RWPE2 (cell line): Measurements from ENCODE around the gene ADAM8.

Source experiments
- ATAC-seq: fragments of 200-7000 bp; cut with Tn5 transposase; 3 replicates; pipeline ENCODE4 v1.9.1; 2021; ENCODE audit warnings: low read depth
- DNase-seq: peaks from one replicate; pipeline ENCODE4 v3.0.0-alpha.2; 2020; ENCODE audit warnings: low spot score
- H3K27ac ChIP-seq: fragments of 450-650 bp; 2 replicates; pipeline ENCODE4 v1.5.1; 2017; ENCODE audit warnings: mild to moderate bottlenecking; ENCODE audit not compliant: poor library complexity, severe bottlenecking
- H3K27me3 ChIP-seq: fragments of 250-450 bp; sonication (Bioruptor Pico); 2 replicates; pipeline ENCODE4 v1.5.1; 2021; ENCODE audit warnings: mild to moderate bottlenecking, moderate library complexity; ENCODE audit not compliant: insufficient read depth, poor library complexity, severe bottlenecking
- H3K36me3 ChIP-seq: fragments of 250-450 bp; sonication (Bioruptor Pico); 2 replicates; pipeline ENCODE4 v1.5.1; 2020; ENCODE audit warnings: low read depth, mild to moderate bottlenecking, moderate library complexity
- H3K4me1 ChIP-seq: fragments of 250-450 bp; sonication (Bioruptor Pico); 2 replicates; pipeline ENCODE4 v1.5.1; 2021; ENCODE audit warnings: mild to moderate bottlenecking, moderate library complexity; ENCODE audit not compliant: insufficient read depth, poor library complexity, severe bottlenecking
- H3K4me3 ChIP-seq: fragments of 250-450 bp; sonication (Bioruptor Pico); 2 replicates; pipeline ENCODE4 v1.5.1; 2021; ENCODE audit warnings: mild to moderate bottlenecking, moderate library complexity; ENCODE audit not compliant: severe bottlenecking
- H3K9me3 ChIP-seq: fragments of 250-450 bp; sonication (Bioruptor Pico); 2 replicates; pipeline ENCODE4 v1.5.1; 2021; ENCODE audit warnings: mild to moderate bottlenecking, moderate library complexity; ENCODE audit not compliant: severe bottlenecking
- CTCF ChIP-seq: fragments of 450-650 bp; IDR thresholded peaks from one replicate; pipeline ENCODE4 v1.5.1; 2017; ENCODE audit warnings: mild to moderate bottlenecking, moderate library complexity; ENCODE audit not compliant: poor library complexity, severe bottlenecking

Gene ADAM8

GRCh38 chr10:133218891-133219290, 57.8 kb downstream of the ADAM8 start:
- Histone ChIP-seq H3K36me3 (no peaks in the 10 kb centered on the region), H3K9me3 (no peaks in the 10 kb centered on the region), H3K27me3 (peaks cover 12% of the 10 kb centered on the region), H3K4me3 (no peak overlapping the region), H3K4me1 (no peaks in the 10 kb centered on the region), H3K27ac (no peak overlapping the region)
- no peak for ATAC-seq
- DNase-seq = no peak
- no peak for TF ChIP-seq CTCF

GRCh38 chr10:133217800-133218589, 58.7 kb downstream of the ADAM8 start:
- H3K36me3 ChIP-seq = no peaks in the 10 kb centered on the region
- no peak for TF ChIP-seq CTCF
- no peak overlapping the region for H3K4me3 ChIP-seq
- DNase-seq = no peak
- H3K27me3 ChIP-seq = peaks cover 12% of the 10 kb centered on the region
- no peak overlapping the region for H3K27ac ChIP-seq
- H3K4me1 ChIP-seq = no peaks in the 10 kb centered on the region
- no peak for ATAC-seq
- no peaks in the 10 kb centered on the region for H3K9me3 ChIP-seq

GRCh38 chr10:133216776-133217175, 59.9 kb downstream of the ADAM8 start:
- H3K36me3 ChIP-seq = no peaks in the 10 kb centered on the region
- no peak for TF ChIP-seq CTCF
- peaks cover 12% of the 10 kb centered on the region for H3K27me3 ChIP-seq

GRCh38 chr10:133215586-133215985, 61.1 kb downstream of the ADAM8 start:
- H3K4me3 ChIP-seq = no peak overlapping the region
- no peak overlapping the region for H3K27ac ChIP-seq
- DNase-seq = no peak
- no peak for ATAC-seq
- no peaks in the 10 kb centered on the region for H3K9me3 ChIP-seq
- no peaks in the 10 kb centered on the region for H3K36me3 ChIP-seq
- TF ChIP-seq CTCF = no peak
- peaks cover 12% of the 10 kb centered on the region for H3K27me3 ChIP-seq
- no peaks in the 10 kb centered on the region for H3K4me1 ChIP-seq

More at GRCh38 chr10:133216776-133217175, 59.9 kb downstream of the ADAM8 start:
- DNase-seq (no peak), ATAC-seq (no peak)
- H3K27ac ChIP-seq = no peak overlapping the region
- no peaks in the 10 kb centered on the region for H3K4me1 ChIP-seq
- H3K9me3 ChIP-seq = no peaks in the 10 kb centered on the region
- H3K4me3 ChIP-seq = no peak overlapping the region
